Parathyroid adenoma (tissue), 2 donors: Measurements from ENCODE around the gene EPHA4.

Source experiments
- H2AFZ ChIP-seq: fragments of 300-600 bp; sonication (generic); one replicate; pipeline ENCODE4 v1.7.0; 2017; ENCODE audit warnings: antibody characterized with exemption, mild to moderate bottlenecking
- H3K27ac ChIP-seq: fragments of 300-600 bp; sonication (generic); one replicate; pipeline ENCODE4 v1.7.0; 2017
- H3K27me3 ChIP-seq: fragments of 300-600 bp; sonication (generic); one replicate; pipeline ENCODE4 v1.7.0; 2017; ENCODE audit warnings: low read length; ENCODE audit not compliant: control insufficient read depth, insufficient read depth
- H3K36me3 ChIP-seq: fragments of 300-600 bp; sonication (generic); one replicate; pipeline ENCODE4 v1.7.0; 2017; ENCODE audit warnings: low read length; ENCODE audit not compliant: control insufficient read depth, insufficient read depth
- H3K4me1 ChIP-seq: fragments of 300-600 bp; sonication (generic); one replicate; pipeline ENCODE4 v1.7.0; 2017; ENCODE audit warnings: control low read depth
- H3K4me2 ChIP-seq: fragments of 300-600 bp; sonication (generic); one replicate; pipeline ENCODE4 v1.7.0; 2017; ENCODE audit warnings: low read length
- H3K4me3 ChIP-seq: fragments of 300-600 bp; sonication (generic); one replicate; pipeline ENCODE4 v1.7.0; 2017; ENCODE audit warnings: low read depth, low read length
- H3K79me2 ChIP-seq: fragments of 300-600 bp; sonication (generic); one replicate; pipeline ENCODE4 v1.7.0; 2017; ENCODE audit warnings: control low read depth
- H3K9ac ChIP-seq: fragments of 300-600 bp; sonication (generic); one replicate; pipeline ENCODE4 v1.7.0; 2017; ENCODE audit warnings: mild to moderate bottlenecking
- H3K9me3 ChIP-seq: fragments of 300-600 bp; sonication (generic); one replicate; pipeline ENCODE4 v1.7.0; 2017; ENCODE audit warnings: low read length; ENCODE audit not compliant: control insufficient read depth
- TF ChIP-seq, protein P1 (sequence below): fragments of 300-600 bp; sonication (generic); IDR thresholded peaks from one replicate; pipeline ENCODE4 v1.7.0; 2017; ENCODE audit warnings: antibody characterized with exemption, mild to moderate bottlenecking
- donor health status: primary hyperparathyroidism.

The EPHA4 gene

DNA sequence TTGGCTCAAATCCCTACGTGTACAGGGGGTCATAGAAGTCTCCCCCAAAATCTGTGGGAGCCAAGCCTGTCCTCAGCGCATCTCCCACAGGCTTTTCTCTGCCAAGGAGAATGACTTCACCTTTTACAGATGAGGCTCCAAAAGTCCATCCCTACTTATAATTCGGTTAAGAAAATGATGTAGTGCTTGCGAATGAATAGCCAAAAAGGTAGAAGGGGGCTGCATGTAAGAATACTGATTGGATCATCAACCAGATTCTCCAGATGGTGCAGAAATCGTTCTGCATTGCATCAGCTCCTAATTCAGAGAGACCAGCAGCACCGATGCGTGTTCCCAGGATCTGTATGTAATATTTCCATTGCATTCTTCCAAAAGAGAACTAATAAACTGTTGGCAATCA is 91.9 kb downstream of the EPHA4 start:
- Histone ChIP-seq H2AFZ (no peak overlapping the region), H3K4me2 (no peak overlapping the region), H3K9me3 (no peaks in the 10 kb centered on the region), H3K4me3 (no peak overlapping the region), H3K36me3 (no peaks in the 10 kb centered on the region), H3K9ac (no peak overlapping the region), H3K27ac (no peak overlapping the region), H3K4me1 (peaks cover 5% of the 10 kb centered on the region), H3K79me2 (no peaks in the 10 kb centered on the region), H3K27me3 (no peaks in the 10 kb centered on the region)
- TF ChIP-seq, protein P1, sequence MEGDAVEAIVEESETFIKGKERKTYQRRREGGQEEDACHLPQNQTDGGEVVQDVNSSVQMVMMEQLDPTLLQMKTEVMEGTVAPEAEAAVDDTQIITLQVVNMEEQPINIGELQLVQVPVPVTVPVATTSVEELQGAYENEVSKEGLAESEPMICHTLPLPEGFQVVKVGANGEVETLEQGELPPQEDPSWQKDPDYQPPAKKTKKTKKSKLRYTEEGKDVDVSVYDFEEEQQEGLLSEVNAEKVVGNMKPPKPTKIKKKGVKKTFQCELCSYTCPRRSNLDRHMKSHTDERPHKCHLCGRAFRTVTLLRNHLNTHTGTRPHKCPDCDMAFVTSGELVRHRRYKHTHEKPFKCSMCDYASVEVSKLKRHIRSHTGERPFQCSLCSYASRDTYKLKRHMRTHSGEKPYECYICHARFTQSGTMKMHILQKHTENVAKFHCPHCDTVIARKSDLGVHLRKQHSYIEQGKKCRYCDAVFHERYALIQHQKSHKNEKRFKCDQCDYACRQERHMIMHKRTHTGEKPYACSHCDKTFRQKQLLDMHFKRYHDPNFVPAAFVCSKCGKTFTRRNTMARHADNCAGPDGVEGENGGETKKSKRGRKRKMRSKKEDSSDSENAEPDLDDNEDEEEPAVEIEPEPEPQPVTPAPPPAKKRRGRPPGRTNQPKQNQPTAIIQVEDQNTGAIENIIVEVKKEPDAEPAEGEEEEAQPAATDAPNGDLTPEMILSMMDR = no peak

GRCh38 chr2:221478485-221478863 is 93.6 kb downstream of the EPHA4 start:
- Histone ChIP-seq H3K27ac (peak overlapping the region; percentile 19), H2AFZ (peak overlapping the region; percentile 9), H3K36me3 (no peaks in the 10 kb centered on the region), H3K4me3 (no peak overlapping the region), H3K9me3 (no peaks in the 10 kb centered on the region), H3K79me2 (no peaks in the 10 kb centered on the region), H3K27me3 (no peaks in the 10 kb centered on the region), H3K4me1 (peaks cover 5% of the 10 kb centered on the region), H3K4me2 (peak overlapping the region; percentile 1), H3K9ac (no peak overlapping the region)
- TF ChIP-seq, protein P1 = peak; percentile 4

DNA sequence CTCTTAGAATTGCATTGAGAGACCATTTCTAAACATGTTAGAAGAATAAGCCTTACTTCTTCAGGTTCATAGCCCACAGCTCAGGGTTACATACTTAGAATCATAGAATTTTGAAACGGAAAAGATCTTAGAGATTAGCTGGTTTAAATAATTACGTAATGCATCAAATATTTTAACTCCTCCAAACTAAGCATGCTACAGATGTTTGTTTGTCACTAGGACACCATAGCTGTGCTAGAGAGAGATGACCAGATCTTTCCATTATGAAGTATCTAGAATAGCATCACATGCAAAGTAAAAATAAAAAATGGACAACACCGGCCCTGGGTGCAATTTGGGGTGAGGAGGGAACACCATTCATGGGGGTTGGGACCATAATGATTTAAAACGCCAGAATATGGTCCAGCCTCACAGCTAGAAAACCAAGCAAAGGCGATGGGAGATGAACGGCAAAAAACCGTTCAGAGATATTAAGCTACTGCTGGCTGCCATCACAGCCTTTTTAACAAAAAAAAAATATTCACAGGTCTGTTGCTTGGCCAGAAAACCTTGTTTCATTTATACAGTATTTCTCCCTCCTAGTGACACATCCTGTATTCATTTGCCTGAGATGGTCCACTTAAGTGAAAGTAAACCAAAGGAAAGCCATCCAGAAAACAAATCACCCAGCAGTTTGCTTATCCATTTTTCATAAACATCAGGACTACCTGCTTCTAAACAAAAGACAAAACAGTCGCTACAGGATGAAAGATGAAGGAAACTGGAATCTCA is 94.2 kb downstream of the EPHA4 start:
- TF ChIP-seq, protein P1 = no peak
- Histone ChIP-seq H3K9me3 (no peaks in the 10 kb centered on the region), H3K4me3 (no peak overlapping the region), H3K27ac (peak overlapping the region; percentile 19), H3K4me1 (peaks cover 5% of the 10 kb centered on the region), H3K79me2 (no peaks in the 10 kb centered on the region), H3K9ac (no peak overlapping the region), H2AFZ (peak overlapping the region; percentile 9), H3K4me2 (no peak overlapping the region), H3K36me3 (no peaks in the 10 kb centered on the region), H3K27me3 (no peaks in the 10 kb centered on the region)

GRCh38 chr2:221476195-221476594 is 95.9 kb downstream of the EPHA4 start:
- Histone ChIP-seq H3K27ac (no peak overlapping the region), H3K9me3 (no peaks in the 10 kb centered on the region)
- TF ChIP-seq, protein P1 = no peak

DNA sequence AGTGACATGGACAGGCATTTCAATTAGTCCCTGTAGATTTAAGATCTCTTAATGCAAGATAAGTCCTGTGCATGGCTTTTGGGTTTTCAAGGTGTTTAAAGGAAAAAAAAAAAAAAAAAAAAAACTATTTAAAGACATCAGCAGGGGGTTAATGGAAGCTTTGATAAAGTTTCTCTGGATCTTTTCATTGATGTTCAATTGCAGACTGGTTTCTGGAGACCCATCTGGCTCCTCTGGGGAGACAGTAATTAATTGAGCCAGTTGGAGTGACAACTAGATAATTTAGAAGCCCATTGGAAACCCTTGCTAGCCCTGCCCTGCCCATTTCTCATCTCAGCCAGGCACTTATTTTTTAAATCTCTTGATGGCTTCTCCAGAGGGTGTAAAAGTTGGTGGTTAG is 98.7 kb downstream of the EPHA4 start:
- no peak overlapping the region for H3K27ac ChIP-seq
- H3K9me3 ChIP-seq = no peaks in the 10 kb centered on the region
- H3K4me2 ChIP-seq = no peak overlapping the region
- H3K9ac ChIP-seq = no peak overlapping the region
- no peak overlapping the region for H2AFZ ChIP-seq
- TF ChIP-seq, protein P1 = no peak
- no peak overlapping the region for H3K4me3 ChIP-seq
- H3K27me3 ChIP-seq = no peaks in the 10 kb centered on the region
- H3K4me1 ChIP-seq = peaks cover under 1% of the 10 kb centered on the region
- no peaks in the 10 kb centered on the region for H3K36me3 ChIP-seq
- no peaks in the 10 kb centered on the region for H3K79me2 ChIP-seq

More at GRCh38 chr2:221476195-221476594, 95.9 kb downstream of the EPHA4 start:
- Histone ChIP-seq H3K4me1 (peaks cover 5% of the 10 kb centered on the region), H3K27me3 (no peaks in the 10 kb centered on the region), H3K4me2 (no peak overlapping the region), H2AFZ (no peak overlapping the region), H3K79me2 (no peaks in the 10 kb centered on the region), H3K4me3 (no peak overlapping the region), H3K9ac (no peak overlapping the region), H3K36me3 (no peaks in the 10 kb centered on the region)
